A673 (cell line): Measurements from ENCODE around the gene KIN. TPM values are rescaled to one million over a fixed set of nuclear protein-coding genes. Genes with fewer than 3 reads are reported as not detected.

Experiments
- BruUV-seq: library from RNA; stranded (reverse); fragments of 400-500 nt; replicated peaks from 2 replicates; lab custom pipeline; 2021; lab: Mats Ljungman, UMichigan
- CTCF ChIA-PET: fragments of 300-600 bp; sonication (Branson Sonifier 250); formaldehyde crosslinking; loops from one replicate; lab custom pipeline; 2022; ENCODE audit warnings: antibody characterized with exemption; lab: Charles Lee
- POLR2A ChIA-PET: fragments of 300-600 bp; sonication (Branson Sonifier 250); formaldehyde crosslinking; loops from one replicate; lab custom pipeline; 2022; ENCODE audit warnings: antibody characterized with exemption; ENCODE audit not compliant: low non-redundant PET; lab: Charles Lee
- DNase-seq: peaks from one replicate; pipeline ENCODE4 v3.0.0-alpha.2; 2015; ENCODE audit warnings: low spot score
- H3K27ac ChIP-seq: fragments of 200-600 bp; sonication (generic); 2 replicates; pipeline ENCODE4 v1.5.1; 2016; ENCODE audit warnings: mixed run types, low read depth, mild to moderate bottlenecking, mixed read lengths, antibody characterized with exemption, low read length; ENCODE audit not compliant: poor library complexity, severe bottlenecking
- H3K27me3 ChIP-seq: fragments of 200-600 bp; sonication (generic); replicated peaks from 2 replicates; pipeline ENCODE4 v1.6.1; 2017; ENCODE audit warnings: mixed run types, low read depth, mild to moderate bottlenecking, mixed read lengths, antibody characterized with exemption, low read length; ENCODE audit not compliant: insufficient read depth, poor library complexity
- H3K36me3 ChIP-seq: fragments of 200-600 bp; sonication (generic); 2 replicates; pipeline ENCODE4 v1.6.1; 2016; ENCODE audit warnings: mixed run types, mild to moderate bottlenecking, mixed read lengths, antibody characterized with exemption, low read length; ENCODE audit not compliant: insufficient read depth, poor library complexity, severe bottlenecking
- H3K4me1 ChIP-seq: fragments of 200-600 bp; sonication (generic); 2 replicates; pipeline ENCODE4 v1.6.1; 2017; ENCODE audit warnings: mixed run types, mild to moderate bottlenecking, mixed read lengths, antibody characterized with exemption, low read length; ENCODE audit not compliant: insufficient read depth, poor library complexity, severe bottlenecking
- H3K4me3 ChIP-seq: fragments of 200-600 bp; sonication (generic); 2 replicates; pipeline ENCODE4 v1.5.1; 2016; ENCODE audit warnings: low read depth, mixed run types, mild to moderate bottlenecking, mixed read lengths, low read length; ENCODE audit not compliant: poor library complexity, severe bottlenecking
- H3K9me3 ChIP-seq: fragments of 200-600 bp; sonication (generic); 2 replicates; pipeline ENCODE4 v1.6.1; 2016; ENCODE audit warnings: mixed run types, low read depth, mild to moderate bottlenecking, mixed read lengths, antibody characterized with exemption, low read length; ENCODE audit not compliant: poor library complexity, severe bottlenecking
- EZH2 ChIP-seq: fragments of 200-600 bp; sonication (generic); IDR thresholded peaks from 2 replicates; pipeline ENCODE4 v1.6.1; 2017; ENCODE audit warnings: borderline replicate concordance, low read depth, mild to moderate bottlenecking, mixed read lengths, antibody characterized with exemption, low read length; ENCODE audit not compliant: poor library complexity, severe bottlenecking
- intact Hi-C: fragments of 100-400 bp; cut with micrococcal nuclease; formaldehyde crosslinking; loops from one replicate; pipeline ENCODE4 v1.10.0; 2022; ENCODE audit not compliant: unreplicated experiment
- total RNA-seq: library from RNA; stranded (reverse); gene quantifications from 2 replicates; pipeline ENCODE4 v1.2.3, GENCODE V29; 2021
- TF ChIP-seq, protein P1 (sequence below): fragments of 300-800, 200-600 bp; sonication (generic); conservative IDR thresholded peaks from 2 replicates; pipeline ENCODE4 v1.5.1; 2017; ENCODE audit warnings: low read depth, mild to moderate bottlenecking, antibody characterized with exemption, low read length, moderate library complexity, mixed read lengths

KIN gene
- total RNA-seq, 1 experiment from 2014 or later = 16.3 TPM

- H3K9me3 ChIP-seq = no peaks in the 10 kb centered on the region
- H3K36me3 ChIP-seq = peaks cover 81% of the 10 kb centered on the region
- TF ChIP-seq EZH2 = no peak
- TF ChIP-seq, protein P1, sequence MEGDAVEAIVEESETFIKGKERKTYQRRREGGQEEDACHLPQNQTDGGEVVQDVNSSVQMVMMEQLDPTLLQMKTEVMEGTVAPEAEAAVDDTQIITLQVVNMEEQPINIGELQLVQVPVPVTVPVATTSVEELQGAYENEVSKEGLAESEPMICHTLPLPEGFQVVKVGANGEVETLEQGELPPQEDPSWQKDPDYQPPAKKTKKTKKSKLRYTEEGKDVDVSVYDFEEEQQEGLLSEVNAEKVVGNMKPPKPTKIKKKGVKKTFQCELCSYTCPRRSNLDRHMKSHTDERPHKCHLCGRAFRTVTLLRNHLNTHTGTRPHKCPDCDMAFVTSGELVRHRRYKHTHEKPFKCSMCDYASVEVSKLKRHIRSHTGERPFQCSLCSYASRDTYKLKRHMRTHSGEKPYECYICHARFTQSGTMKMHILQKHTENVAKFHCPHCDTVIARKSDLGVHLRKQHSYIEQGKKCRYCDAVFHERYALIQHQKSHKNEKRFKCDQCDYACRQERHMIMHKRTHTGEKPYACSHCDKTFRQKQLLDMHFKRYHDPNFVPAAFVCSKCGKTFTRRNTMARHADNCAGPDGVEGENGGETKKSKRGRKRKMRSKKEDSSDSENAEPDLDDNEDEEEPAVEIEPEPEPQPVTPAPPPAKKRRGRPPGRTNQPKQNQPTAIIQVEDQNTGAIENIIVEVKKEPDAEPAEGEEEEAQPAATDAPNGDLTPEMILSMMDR = no peak
- ChIA-PET CTCF (no interaction called here), POLR2A (no interaction called here)
- no peaks in the 10 kb centered on the region for H3K27me3 ChIP-seq
- no peak overlapping the region for H3K4me3 ChIP-seq
- no peak overlapping the region for H3K27ac ChIP-seq
- DNase-seq = no peak
- intact Hi-C loops = no loop called here
- BruUV-seq = no TSS peak
- no peaks in the 10 kb centered on the region for H3K4me1 ChIP-seq
Observed at GRCh38 chr10:7804741-7805140, 16.9 kb upstream of the KIN start.

GRCh38 chr10:7804216-7804615, 16.4 kb upstream of the KIN start:
- Histone ChIP-seq H3K36me3 (peaks cover 86% of the 10 kb centered on the region), H3K4me1 (no peaks in the 10 kb centered on the region)
- POLR2A ChIA-PET = no interaction called here

GRCh38 chr10:7802606-7803005, 14.8 kb upstream of the KIN start:
- Histone ChIP-seq H3K4me1 (no peaks in the 10 kb centered on the region), H3K4me3 (no peak overlapping the region), H3K27ac (no peak overlapping the region), H3K27me3 (no peaks in the 10 kb centered on the region), H3K9me3 (no peaks in the 10 kb centered on the region), H3K36me3 (peaks cover 92% of the 10 kb centered on the region)
- ChIA-PET POLR2A (no interaction called here), CTCF (no interaction called here)
- no peak for DNase-seq
- no TSS peak for BruUV-seq
- TF ChIP-seq, protein P1 = no peak
- TF ChIP-seq EZH2 = no peak
- intact Hi-C loops = no loop called here

More at GRCh38 chr10:7804216-7804615, 16.4 kb upstream of the KIN start:
- DNase-seq = no peak
- H3K27ac ChIP-seq = no peak overlapping the region
- H3K27me3 ChIP-seq = no peaks in the 10 kb centered on the region
- intact Hi-C loops = no loop called here
- no peaks in the 10 kb centered on the region for H3K9me3 ChIP-seq
- no peak for TF ChIP-seq EZH2
- TF ChIP-seq, protein P1 = no peak
- CTCF ChIA-PET = no interaction called here
- H3K4me3 ChIP-seq = no peak overlapping the region
- BruUV-seq = no TSS peak
